GM12873 (cell line): ENCODE results near the gene SERPINB11.

Source experiments
- CTCF ChIP-seq: IDR thresholded peaks from 2 replicates; pipeline ENCODE4 v1.5.1; 2012; ENCODE audit warnings: low read depth, mild to moderate bottlenecking, moderate library complexity, low read length, control low read depth; ENCODE audit not compliant: insufficient read depth; ENCODE audit errors: missing control alignments

SERPINB11 gene

GRCh38 chr18:63681449-63682340 lies 21.1 kb upstream of the SERPINB11 start:
- TF ChIP-seq CTCF = no peak

GRCh38 chr18:63683152-63683551 lies 19.6 kb upstream of the SERPINB11 start:
- TF ChIP-seq CTCF = no peak

GRCh38 chr18:63683890-63684289 lies 18.9 kb upstream of the SERPINB11 start:
- TF ChIP-seq CTCF = no peak

- no peak for TF ChIP-seq CTCF
These were observed 18.0 kb upstream of the SERPINB11 start for GRCh38 chr18:63684718-63685117.

GRCh38 chr18:63686871-63687270 lies 15.9 kb upstream of the SERPINB11 start:
- TF ChIP-seq CTCF = no peak

GRCh38 chr18:63689064-63689463 lies 13.7 kb upstream of the SERPINB11 start:
- no peak for TF ChIP-seq CTCF

- no peak for TF ChIP-seq CTCF
These were observed 5.6 kb upstream of the SERPINB11 start for GRCh38 chr18:63697097-63697660.
